Peyer's patch (tissue), 4 donors: ENCODE data around the gene SLC22A23. TPM values are rescaled to one million over a fixed set of nuclear protein-coding genes. Genes with fewer than 3 reads are reported as not detected.
"Not testable (repeated sequence)": the region's sequence is repeated elsewhere in the genome, so short reads cannot be mapped to it uniquely, and the experiment has no call there.

Source experiments
- DNase-seq, 3 donors: peaks; one replicate each; pipeline ENCODE4 v3.0.0-alpha.2; 2017 to 2019
- H3K27ac ChIP-seq, 4 donors: fragments of 200-600 bp; sonication (generic); one replicate each; pipeline ENCODE4 v1.5.1; 2016 to 2019
- H3K27me3 ChIP-seq, 2 donors: fragments of 200-600 bp; sonication (generic); one replicate each; pipeline ENCODE4 v1.5.1; 2019
- H3K36me3 ChIP-seq, 3 donors: fragments of 200-600 bp; sonication (generic); one replicate each; pipeline ENCODE4 v1.5.1; 2016 to 2019
- H3K4me1 ChIP-seq, 4 donors: fragments of 200-600 bp; sonication (generic); one replicate each; pipeline ENCODE4 v1.5.1; 2016 to 2019
- H3K4me3 ChIP-seq, 4 donors: fragments of 200-600 bp; sonication (generic); 1 replicate in 3 of 4; 2 replicates in 1 of 4; pipeline ENCODE4 v1.5.1; 2016 to 2019; ENCODE audit warnings: mild to moderate bottlenecking in 1 of 4
- H3K9me3 ChIP-seq, 4 donors: fragments of 200-600 bp; sonication (generic); one replicate each; pipeline ENCODE4 v1.5.1; 2016 to 2019; ENCODE audit warnings: mild to moderate bottlenecking in 1 of 4
- POLR2A ChIP-seq, 2 donors: fragments of 450-650 bp; IDR thresholded peaks; one replicate each; pipeline ENCODE4 v1.5.1; 2017; ENCODE audit warnings: antibody characterized with exemption in 2 of 2, mild to moderate bottlenecking in 2 of 2, moderate library complexity in 2 of 2
- total RNA-seq, 4 donors: library from RNA; depleted of rRNA; stranded (reverse); fragments of >200 nt; gene quantifications; one replicate each; pipeline ENCODE4 v1.1.0, GENCODE V29; 2016
- TF ChIP-seq, protein P1 (sequence below), 6 experiments: fragments of 450-650 bp in 4 of 6; fragments of 200-600 bp in 2 of 6; sonication (generic) in 1 of 6; IDR thresholded peaks; one replicate each; pipeline ENCODE4 v1.5.1; 2017 to 2019; ENCODE audit warnings: antibody characterized with exemption in 6 of 6, mild to moderate bottlenecking in 3 of 6, moderate library complexity in 1 of 6

Gene SLC22A23
- total RNA-seq, 4 donors from 2014 or later: 22.3 to 145 (median 91.6) TPM

DNA sequence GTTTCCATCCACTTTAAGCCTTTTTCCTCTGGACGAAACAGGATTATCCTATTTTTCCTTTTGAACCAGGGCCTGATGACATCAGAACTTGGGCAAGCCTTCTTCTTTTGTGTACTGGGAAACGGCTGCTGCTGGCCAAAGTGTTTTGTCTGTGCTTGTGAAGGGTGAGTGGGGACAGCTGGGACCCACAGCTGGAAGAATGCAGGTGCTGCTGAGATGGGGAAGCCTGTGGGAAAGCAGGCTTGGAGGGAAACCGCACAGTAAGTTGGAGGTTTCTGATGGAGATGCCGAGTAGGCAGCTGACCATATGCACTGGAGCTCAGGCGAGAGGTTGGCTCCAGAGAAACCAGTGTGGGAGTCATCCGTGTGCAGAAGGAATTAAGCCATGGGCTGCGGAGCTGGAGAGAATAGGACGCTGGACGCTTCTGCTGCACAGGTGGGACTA is 206.6 kb downstream of the SLC22A23 start:
- peak in 1 of 3 donors; percentile 28 for DNase-seq

DNA sequence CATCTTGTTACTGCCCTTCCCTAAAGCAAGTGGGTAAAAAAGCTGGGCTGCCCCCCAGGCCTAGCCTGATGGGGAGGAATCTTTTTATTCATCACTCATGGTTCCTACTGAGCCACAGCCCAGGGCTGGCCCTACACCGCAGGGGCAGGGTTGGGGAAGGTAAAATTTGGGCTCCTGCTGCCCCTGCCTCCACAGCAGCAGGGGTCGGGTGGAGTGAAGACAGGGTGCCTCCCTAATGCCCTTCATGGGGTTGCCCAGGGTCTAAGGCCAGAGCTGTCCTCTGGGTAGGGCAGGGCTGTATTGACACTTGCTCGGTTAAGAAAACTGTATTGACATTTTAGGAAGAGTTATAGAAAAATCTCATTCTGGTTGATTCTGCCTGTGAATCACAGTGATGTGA is 207.0 kb downstream of the SLC22A23 start:
- Histone ChIP-seq H3K27me3 (no peaks in the 10 kb centered on the region), H3K36me3 (no peaks in the 10 kb centered on the region), H3K4me1 (peaks cover 0 to 16% (median 0%) of the 10 kb centered on the region in 4 donors), H3K27ac (no peak overlapping the region), H3K9me3 (no peaks in the 10 kb centered on the region), H3K4me3 (no peak overlapping the region)
- peak in 1 of 3 donors; percentile 14 for DNase-seq
- TF ChIP-seq, protein P1, sequence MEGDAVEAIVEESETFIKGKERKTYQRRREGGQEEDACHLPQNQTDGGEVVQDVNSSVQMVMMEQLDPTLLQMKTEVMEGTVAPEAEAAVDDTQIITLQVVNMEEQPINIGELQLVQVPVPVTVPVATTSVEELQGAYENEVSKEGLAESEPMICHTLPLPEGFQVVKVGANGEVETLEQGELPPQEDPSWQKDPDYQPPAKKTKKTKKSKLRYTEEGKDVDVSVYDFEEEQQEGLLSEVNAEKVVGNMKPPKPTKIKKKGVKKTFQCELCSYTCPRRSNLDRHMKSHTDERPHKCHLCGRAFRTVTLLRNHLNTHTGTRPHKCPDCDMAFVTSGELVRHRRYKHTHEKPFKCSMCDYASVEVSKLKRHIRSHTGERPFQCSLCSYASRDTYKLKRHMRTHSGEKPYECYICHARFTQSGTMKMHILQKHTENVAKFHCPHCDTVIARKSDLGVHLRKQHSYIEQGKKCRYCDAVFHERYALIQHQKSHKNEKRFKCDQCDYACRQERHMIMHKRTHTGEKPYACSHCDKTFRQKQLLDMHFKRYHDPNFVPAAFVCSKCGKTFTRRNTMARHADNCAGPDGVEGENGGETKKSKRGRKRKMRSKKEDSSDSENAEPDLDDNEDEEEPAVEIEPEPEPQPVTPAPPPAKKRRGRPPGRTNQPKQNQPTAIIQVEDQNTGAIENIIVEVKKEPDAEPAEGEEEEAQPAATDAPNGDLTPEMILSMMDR (IDR thresholded peaks at IDR 0.05): no peak
- TF ChIP-seq POLR2A (IDR thresholded peaks at IDR 0.05): no peak

More for the DNA sequence above, 206.6 kb downstream of the SLC22A23 start:
- H3K4me3 ChIP-seq: no peak overlapping the region
- no peaks in the 10 kb centered on the region for H3K27me3 ChIP-seq
- no peaks in the 10 kb centered on the region for H3K36me3 ChIP-seq
- H3K4me1 ChIP-seq: peaks cover 0 to 16% (median 0%) of the 10 kb centered on the region in 4 donors
- H3K9me3 ChIP-seq: no peaks in the 10 kb centered on the region
- no peak overlapping the region for H3K27ac ChIP-seq
- TF ChIP-seq, protein P1 (IDR thresholded peaks at IDR 0.05): no peak

GRCh38 chr6:3247255-3248146 is 209.3 kb downstream of the SLC22A23 start:
- Histone ChIP-seq H3K4me1 (peaks cover 0 to 16% (median 0%) of the 10 kb centered on the region in 4 donors), H3K4me3 (peak overlapping the region in 2 of 4 donors; percentile 36 to 39), H3K27me3 (no peaks in the 10 kb centered on the region), H3K36me3 (no peaks in the 10 kb centered on the region), H3K27ac (no peak overlapping the region), H3K9me3 (no peaks in the 10 kb centered on the region)
- TF ChIP-seq POLR2A (IDR thresholded peaks at IDR 0.05): no peak
- TF ChIP-seq, protein P1 (IDR thresholded peaks at IDR 0.05): no peak
- DNase-seq: peak in 2 of 3 donors; percentile 64 to 65

- no peaks in the 10 kb centered on the region for H3K9me3 ChIP-seq
- TF ChIP-seq POLR2A (IDR thresholded peaks at IDR 0.05): no peak
- TF ChIP-seq, protein P1 (IDR thresholded peaks at IDR 0.05): no peak
- no peaks in the 10 kb centered on the region for H3K27me3 ChIP-seq
- H3K36me3 ChIP-seq: no peaks in the 10 kb centered on the region
- H3K27ac ChIP-seq: no peak overlapping the region
- H3K4me3 ChIP-seq: no peak overlapping the region
- DNase-seq: no peak
- H3K4me1 ChIP-seq: peaks cover 0 to 16% (median 0%) of the 10 kb centered on the region in 4 donors
These were observed 211.6 kb downstream of the SLC22A23 start for GRCh38 chr6:3245216-3245615.

- peaks cover 0 to 16% (median 0%) of the 10 kb centered on the region in 4 donors for H3K4me1 ChIP-seq
- H3K9me3 ChIP-seq, DNase-seq, H3K36me3 ChIP-seq, H3K27me3 ChIP-seq, H3K4me3 ChIP-seq, H3K27ac ChIP-seq: not testable (repeated sequence)
These were observed 212.1 kb downstream of the SLC22A23 start for GRCh38 chr6:3244832-3245161.
